ENCODE results near the gene DEPP1.

The DEPP1 gene

DNA sequence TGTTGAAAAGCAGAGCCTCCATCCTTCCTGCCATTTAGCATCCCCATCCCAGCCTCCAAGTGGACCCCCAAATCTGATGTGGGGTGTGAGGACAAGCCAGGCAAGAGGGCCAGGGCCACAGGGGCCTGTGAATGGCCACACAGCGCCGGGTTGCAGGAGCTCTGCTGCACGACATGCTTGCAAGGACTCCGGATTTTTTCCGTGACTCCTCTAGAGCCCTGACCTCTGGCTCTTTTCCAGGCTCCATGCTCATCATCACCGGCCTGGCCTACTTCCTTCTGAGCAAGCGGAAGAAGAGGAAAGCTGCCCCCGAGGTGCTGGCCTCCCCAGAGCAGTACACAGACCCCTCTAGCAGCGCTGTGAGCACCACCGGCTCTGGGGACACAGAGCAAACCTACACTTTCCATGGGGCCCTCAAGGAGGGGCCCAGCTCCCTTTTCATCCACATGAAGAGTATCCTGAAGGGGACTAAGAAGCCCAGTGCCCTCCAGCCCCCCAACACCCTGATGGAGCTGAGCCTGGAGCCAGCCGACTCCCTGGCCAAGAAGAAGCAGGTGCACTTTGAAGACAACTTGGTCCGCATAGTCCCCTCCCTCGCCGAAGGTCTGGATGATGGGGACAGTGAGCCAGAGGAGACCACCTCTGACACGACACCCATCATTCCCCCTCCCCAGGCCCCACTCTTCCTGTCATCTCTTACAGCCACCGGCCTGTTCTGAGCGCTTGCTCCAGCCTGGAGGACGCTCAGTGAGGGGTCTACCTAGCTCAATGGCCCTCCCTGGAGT lies 44.0 kb downstream of the DEPP1 start:
- DNase-seq (ENCODE audit: low read depth in 2 of 2) = no peak

DNA sequence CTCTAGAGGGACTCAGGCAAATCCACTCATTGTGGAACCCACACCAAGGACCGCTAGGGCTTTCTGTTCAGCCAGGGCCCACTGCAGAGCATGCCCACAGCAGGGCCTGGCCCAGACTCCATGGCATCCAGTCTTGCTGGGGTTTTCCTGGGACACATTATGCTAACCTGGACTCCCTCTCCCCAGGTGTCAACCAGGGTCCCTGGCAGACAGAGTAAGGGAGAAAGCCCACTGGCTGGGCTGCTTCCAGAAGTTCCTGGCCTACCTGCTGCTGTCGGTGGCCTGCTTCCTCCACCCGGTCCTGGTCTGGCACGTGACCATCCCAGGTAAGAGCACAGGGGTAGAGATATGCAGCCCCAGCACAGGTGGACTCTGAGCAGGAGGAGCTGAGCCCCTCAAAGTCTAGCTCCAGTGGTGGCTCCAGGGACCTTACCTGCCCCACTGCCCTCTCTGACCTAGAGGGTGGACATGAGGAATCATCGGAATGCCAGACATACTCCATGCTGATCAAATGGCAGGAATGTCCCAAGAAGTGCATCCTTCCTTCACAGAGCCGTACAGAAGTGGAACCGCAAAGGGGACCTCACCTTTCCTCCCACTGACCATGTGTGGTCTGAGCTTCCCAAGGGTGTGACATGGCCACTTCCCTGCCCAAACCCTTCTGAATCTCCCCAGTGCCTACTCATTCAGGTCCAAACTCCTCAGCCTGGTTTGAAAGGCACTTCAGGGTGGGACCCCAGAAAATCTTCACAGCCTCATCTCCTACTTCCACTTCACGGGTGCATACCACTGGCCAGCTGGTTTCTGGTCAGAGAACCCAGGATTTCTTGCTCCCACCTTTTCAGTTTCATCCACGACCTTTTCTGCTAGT lies 44.9 kb downstream of the DEPP1 start:
- DNase-seq (ENCODE audit: low read depth in 2 of 2) = no peak

DNA sequence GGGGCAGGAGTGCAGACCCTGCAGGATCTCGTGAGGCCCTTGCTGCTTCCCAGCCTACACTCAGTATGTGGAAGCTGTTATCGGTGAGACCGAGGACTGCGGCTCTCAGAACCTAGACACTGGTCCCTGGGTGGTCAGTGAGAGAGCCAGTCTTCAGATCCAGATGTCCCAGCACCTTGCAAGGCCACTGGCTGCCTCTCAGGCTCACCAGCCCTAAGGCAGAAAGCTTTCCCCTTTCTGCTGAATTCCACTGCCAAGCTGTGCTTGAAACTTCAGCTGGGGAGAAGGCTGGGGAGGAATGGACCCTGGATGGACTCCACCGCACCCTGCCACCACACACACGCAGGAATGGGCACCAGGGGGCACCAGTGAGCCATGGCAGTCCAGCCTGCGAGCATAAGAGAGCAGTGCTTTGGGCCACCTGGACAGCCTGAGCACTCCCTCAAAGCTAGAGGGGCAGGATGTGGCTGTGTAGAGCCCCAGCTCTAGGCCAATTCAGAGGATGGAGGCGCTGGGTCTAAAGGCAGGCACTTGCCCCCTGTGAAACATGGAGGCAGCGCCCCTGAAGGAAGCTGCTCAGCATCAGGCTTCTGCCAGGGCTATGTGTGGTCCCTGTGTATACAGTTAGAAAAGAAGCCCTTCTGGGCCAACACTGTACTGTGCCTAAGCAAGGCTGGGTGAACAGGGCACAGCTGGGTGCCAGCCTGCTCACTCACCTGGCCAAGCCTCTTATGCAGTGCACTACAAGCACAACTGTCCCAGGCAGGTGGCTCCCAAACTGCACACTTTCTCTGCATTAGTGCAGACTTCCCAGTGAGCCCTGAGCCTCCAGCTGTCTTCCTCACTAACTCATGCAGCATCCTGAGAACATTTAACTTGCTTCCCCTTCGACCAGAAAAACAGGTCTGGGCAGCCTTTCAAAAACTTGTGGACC lies 45.8 kb downstream of the DEPP1 start:
- peak; percentile 81 to 83 for DNase-seq (ENCODE audit: low read depth in 2 of 2)

DNA sequence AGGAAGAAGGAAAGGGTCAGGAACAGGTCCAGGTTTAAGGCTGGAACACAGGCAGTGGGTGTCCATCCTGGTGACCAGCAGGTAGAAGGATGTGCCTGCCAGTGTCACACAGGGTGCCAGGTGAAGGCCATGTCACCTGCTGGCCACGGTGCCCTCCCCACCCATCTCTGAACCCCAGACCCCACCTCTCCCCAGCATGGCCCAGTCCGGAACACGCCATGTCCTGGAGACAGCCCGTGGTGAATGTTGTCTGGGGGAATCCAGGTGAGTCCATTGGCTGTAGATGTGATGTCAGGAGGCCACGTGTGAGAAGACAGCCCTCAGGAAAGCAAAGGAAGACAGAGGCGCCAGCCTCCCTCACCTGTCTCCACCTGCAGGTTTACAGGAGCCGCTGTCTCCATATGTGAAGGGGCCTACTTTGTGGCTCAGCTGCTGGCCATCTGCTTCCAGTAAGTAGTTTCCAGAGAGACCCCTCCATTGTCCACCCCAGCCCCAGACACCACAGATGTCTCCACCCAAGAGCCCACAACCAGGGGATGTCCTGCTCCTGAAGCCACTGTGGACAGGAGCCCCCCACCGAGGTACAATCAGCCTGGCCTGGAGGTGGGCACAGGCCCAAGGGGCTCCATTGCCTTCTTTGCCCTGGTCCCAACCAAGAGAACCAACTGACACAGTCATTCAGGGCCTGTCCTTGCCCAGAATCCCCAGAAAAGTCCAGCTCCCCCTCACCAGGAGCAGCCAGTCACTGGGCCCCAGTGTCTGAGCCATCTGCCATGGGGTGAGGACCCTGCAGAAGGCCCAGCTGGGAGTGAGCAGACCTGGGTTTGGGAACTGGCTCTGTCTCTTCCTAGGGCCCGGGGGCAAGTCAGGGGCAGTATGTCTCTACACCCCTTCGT lies 46.7 kb downstream of the DEPP1 start:
- DNase-seq (ENCODE audit: low read depth in 2 of 2) = no peak

DNA sequence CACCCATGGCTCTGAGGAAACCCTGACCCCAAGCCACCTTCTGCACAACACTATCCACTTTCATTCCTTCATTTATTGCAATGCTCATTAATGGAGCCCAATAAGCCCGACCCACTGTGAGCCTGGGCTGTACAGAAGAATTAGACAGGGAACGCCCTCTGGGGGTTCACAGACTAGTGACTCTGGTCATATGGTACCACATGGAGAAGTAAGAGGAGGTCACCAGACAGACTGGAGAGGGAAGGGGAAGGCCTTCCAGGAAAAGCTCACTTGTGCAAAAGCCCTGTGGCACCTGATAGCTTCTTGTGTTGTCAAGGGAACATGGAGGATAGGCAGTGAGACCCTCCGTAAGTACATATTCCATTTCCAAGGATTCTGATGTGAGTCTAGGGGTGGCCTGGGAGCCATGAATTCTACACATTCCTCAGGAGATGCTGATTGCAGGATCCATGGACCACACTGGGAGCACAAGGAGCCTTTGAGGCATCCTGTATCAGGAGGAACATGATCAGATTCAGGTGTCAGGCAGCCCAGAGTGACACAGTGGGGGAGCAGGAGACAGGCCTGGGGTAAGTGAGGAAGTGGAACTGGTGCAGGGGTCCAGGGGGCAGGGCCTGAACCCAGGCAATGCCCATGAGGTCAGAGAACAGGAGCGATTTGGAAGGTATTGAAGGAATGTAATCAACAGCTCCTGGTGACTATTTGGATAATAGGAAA lies 47.5 kb downstream of the DEPP1 start:
- no peak for DNase-seq (ENCODE audit: low read depth in 2 of 2)

DNA sequence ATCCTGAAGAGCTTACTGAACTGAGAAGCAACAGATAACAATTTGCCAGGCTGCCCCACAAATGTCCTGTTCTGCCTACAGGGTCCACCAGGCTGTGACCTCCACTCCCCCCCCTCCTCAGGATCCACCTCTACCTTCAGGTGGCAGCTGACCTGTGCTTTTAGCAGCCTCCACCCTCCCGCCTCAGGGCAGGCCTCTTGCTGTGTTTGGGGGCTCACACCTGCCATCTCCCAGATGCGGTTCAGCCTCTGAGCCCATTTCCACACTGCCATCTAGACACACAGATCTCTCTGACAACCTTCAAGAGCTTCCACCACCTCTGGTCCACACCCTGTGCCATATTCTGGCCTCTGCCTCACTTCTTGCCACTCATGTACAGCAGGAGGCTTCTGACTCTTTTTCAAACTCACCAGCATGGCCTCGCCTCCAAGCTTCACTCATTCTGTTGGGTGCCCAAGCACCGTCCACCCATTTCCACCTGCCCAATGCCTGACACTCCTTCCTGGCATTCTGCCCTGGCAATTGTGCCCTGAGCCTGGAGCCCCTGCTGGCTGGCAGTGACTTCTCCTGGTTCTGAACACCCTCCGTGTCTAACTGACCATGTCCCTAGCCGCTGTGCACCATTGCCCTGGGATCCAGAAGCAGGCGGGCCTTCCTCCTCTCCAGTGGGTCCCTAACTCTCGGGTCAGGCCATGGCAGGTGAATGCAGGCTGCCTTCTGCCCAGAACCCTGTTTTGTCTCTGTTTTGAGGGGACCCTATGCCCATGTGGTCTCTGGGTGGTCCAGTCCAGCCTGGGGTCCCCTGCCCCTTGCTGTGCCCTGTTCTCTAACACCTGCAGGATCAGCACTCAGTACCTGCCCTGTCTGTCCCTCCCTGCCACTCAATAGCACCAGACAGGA lies 49.0 kb downstream of the DEPP1 start:
- DNase-seq (ENCODE audit: low read depth in 2 of 2) = no peak

DNA sequence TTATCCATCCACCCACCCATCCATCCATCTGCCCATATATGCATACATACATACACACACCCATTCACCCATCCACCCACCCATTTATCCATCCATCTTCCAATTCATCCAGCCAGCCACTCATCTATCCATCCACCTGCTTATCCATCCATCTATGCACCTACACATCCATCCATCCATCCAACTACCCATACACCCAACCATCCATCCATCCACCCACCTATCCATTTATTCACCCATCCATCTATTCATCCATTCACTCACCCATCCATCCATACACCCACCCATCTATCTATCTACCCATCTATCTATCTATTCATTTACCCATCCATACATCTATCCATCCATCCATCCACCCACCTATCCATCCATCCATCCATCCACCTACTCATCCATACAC lies 50.1 kb downstream of the DEPP1 start:
- no peak for DNase-seq (ENCODE audit: low read depth in 2 of 2)

DNA sequence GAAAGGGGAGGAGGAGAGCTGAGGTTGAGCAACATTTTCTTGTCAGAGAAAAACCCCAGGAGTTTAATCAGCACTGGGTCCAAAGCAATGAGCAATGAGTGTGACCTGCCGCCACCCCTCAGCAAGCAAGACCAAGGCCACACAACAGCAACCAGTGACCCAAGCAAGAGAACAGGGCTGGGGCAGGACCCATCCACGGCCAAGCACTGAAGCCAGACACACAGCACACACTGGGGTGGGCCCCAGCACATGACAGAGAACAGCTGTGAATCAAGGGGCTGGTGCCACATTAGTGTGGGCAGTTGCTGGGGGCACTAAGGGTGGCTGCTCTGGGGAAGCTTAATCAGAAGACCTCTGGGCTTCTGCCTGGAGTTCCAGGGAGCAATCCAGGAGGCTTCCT lies 51.3 kb downstream of the DEPP1 start:
- no peak for DNase-seq (ENCODE audit: low read depth in 2 of 2)

DNA sequence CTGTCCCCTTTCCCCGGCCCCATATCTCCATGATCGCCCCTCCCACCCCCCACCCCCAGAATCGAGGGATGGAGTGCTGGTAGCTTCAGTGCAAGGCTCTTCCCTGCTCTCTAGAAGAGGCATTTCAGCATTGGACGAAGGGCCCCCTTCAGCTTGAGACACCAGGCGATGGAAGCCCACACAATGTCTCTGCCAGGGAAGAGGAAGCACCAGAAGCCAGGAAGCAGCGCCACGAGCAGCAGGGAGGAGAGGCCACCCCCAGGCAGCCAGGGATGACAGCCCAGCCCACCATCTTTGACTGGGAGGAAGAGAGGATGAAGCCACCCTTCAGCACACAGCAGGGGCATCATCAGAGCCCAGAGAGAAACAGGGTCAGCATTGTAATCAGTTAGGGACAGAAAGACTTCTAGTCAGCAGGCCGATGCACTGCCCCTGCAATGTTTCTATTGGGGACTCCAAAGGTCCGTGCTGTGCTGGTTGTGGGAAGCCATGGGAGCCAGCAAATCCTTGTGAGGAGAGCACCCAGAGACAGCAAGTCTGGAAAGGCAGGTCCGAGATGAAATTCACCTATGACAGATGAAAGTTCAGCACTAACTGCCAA lies 51.8 kb downstream of the DEPP1 start:
- no peak for DNase-seq (ENCODE audit: low read depth in 2 of 2)

Measured in activated CD4-positive, alpha-beta T cell treated with anti-CD3 and anti-CD28 coated beads for 24 hours (primary cell).